ENCODE results near the gene SORCS2.

Gene SORCS2

GRCh38 chr4:7480423-7480822, 288.1 kb downstream of the SORCS2 start:
- DNase-seq (ENCODE audit: extremely low read depth, low read depth), result no peak
- TF ChIP-seq CTCF (IDR thresholded peaks at IDR 0.05; ENCODE audit: low read depth, low read length), result no peak

- TF ChIP-seq CTCF (IDR thresholded peaks at IDR 0.05; ENCODE audit: low read depth, low read length), result no peak
Observed at GRCh38 chr4:7481227-7481626, 288.9 kb downstream of the SORCS2 start.

GRCh38 chr4:7485096-7485495, 292.8 kb downstream of the SORCS2 start:
- no peak for TF ChIP-seq CTCF (IDR thresholded peaks at IDR 0.05; ENCODE audit: low read depth, low read length)
- DNase-seq (ENCODE audit: extremely low read depth, low read depth), result no peak

More at GRCh38 chr4:7481227-7481626, 288.9 kb downstream of the SORCS2 start:
- DNase-seq (ENCODE audit: extremely low read depth, low read depth), result no peak

- DNase-seq (ENCODE audit: extremely low read depth, low read depth), result no peak
- TF ChIP-seq CTCF (IDR thresholded peaks at IDR 0.05; ENCODE audit: low read depth, low read length), result no peak
Observed at GRCh38 chr4:7486101-7486500, 293.8 kb downstream of the SORCS2 start.

GRCh38 chr4:7487502-7487901, 295.2 kb downstream of the SORCS2 start:
- no peak for DNase-seq (ENCODE audit: extremely low read depth, low read depth)
- TF ChIP-seq CTCF (IDR thresholded peaks at IDR 0.05; ENCODE audit: low read depth, low read length), result no peak

GRCh38 chr4:7487998-7488671, 295.8 kb downstream of the SORCS2 start:
- no peak for DNase-seq (ENCODE audit: extremely low read depth, low read depth)
- no peak for TF ChIP-seq CTCF (IDR thresholded peaks at IDR 0.05; ENCODE audit: low read depth, low read length)

- DNase-seq (ENCODE audit: extremely low read depth, low read depth), result no peak
- TF ChIP-seq CTCF (IDR thresholded peaks at IDR 0.05; ENCODE audit: low read depth, low read length), result no peak
Observed at GRCh38 chr4:7491915-7492314, 299.6 kb downstream of the SORCS2 start.

All from AG09319 (cell line).